HG02610 (cell line): ENCODE results near the gene ICAM5.
"Not testable (repeated sequence)": the region's sequence is repeated elsewhere in the genome, so short reads cannot be mapped to it uniquely, and the experiment has no call there.

Experiments used
- ATAC-seq: cut with Tn5 transposase; IDR thresholded peaks from one replicate; pipeline ENCODE4 v1.9.1; 2021; ENCODE audit warnings: mild to moderate bottlenecking, moderate library complexity; ENCODE audit not compliant: unreplicated experiment

ICAM5 gene

DNA sequence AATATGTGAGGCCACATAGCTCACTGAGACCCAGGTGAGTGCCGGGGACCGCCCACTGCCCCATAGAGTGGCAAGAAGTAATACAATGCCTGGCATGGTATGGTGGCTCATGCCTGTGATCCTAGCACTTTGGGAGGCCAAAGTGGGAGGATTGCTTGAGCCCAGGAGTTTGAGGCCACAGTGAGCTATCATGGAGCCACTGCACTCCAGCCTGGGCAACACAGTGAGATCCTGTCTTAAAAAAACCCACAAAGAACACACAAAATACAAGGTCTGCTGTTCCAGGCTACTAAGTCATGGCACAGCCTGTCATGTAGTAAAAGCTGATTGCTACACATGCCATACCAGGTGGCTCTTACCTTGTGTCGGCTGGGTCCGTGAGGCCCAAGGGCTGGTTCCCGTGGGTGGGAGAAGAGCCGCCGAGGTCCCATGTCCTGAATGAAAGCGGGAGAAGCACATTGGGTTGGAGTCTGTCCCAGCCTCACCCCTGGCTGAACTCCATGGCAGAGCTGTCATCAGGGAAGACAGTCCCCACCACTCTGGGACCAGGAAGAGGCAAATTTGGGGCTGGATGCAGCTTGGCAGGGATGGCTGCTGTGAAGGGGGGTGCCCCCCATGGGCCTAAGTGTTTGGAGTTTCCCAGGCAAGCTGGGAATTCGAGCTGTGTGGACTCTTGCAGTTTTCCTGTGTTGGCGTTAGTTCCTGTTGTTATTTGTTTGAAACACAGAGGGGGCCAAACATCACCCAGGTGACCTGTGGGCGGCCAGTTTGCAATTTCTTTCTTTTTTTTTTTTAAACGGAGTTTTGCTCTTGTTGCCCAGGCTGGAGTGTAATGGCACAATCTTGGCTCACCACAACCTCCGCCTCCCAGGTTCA is 29.3 kb downstream of the ICAM5 start:
- ATAC-seq, result no peak

DNA sequence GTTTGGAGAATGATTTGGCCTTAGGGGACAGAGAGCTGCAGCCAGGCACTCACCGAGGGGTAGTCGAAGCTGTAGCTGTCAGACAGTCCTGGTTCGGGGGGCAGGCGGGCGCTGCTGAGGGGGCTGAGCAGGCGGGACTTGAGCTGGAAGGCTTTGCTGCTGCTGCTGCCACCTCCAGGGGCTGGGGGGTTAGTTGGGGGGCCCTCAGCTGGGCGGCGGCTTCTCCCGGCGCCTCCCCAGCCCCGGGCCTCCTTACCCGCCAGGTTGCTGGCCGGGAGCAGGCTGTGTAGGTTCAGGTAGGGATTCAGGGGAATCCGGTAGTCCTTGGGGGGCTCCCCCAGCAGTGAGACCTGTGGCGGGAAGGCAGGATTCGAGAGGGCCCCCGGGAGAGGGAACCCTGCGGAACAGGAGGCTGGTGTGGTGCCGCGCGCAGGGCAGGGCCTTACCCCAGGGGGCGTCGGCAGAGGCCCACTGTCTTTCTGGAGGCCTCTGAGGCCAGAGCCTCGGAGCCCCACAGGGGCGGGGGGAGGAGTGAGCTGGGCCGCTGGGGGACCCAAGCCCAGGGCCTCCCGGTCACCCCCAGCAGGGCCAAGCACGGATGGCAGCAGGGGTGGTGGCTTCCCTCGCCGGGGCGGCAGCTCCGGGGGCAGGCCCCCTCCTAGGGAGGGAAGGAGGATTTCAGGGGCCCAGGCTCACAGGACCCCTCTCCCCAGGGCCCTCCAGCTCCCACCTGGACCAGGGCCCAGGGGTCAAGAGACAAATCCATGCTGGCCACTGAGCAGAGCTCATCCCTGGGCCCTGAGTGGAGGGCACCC is 31.1 kb downstream of the ICAM5 start:
- ATAC-seq, result no peak

DNA sequence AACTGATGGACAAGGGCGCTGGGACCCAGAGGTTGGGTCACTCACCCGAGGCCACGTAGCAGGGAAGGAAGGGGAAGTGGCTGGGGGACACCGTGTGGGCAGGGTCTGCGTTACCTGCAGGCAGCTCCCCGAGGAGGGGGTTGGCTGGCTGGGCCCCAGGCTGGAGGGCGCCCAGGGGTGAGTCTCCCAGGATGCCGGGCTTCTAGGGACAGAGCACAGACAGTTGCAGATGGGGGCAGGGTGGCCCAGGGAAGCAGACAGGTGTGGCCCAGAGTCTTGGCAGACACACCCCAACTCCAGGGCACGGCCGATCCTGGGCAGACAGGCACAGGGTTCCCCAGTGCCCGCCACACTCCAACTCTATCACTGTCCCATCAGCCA is 31.7 kb downstream of the ICAM5 start:
- no peak for ATAC-seq

DNA sequence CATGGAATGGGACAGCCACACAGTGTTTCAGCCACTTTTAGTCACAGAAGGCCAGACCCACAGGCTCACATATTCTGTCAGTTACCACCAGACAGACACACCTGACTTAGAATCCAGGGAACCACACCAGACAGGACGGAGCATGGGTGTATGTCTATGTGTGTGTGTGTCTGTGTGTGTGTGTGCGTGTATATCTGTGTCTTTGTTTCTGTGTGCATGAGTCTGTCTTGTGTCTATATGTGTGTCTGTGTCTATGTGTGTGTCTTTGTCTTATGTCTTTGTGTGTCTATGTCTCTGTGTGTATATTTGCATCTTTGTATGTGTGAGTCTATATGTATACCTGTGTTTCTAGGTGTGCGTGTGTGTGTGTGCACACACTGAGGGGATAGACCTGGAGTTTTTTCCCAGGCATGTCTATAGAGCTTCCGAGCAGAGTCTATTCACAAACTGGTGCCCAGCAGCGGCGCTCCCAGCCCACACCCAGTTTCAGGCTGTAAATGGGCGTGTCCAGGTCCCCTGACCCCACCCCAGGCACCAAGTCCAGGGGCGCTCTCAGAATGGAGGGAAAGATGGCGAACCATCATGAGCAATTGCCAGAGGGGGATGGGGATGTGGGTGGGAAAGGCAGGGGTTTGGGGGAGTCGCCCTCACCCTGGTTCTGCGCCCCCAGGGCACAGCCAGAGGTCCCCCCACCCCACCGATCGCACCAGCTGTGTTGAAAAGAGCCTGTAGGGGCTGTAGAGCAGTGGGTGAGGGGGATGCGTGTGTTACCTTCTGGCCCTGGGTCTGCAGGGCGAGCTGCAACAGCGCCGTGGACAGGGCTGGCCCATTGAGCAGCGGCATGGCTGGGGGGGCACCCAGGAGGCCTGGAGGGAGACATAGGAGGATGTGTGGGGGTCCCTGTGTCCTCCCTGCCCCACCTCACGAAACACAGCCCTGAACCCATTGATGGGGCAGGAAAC is 32.4 kb downstream of the ICAM5 start:
- no peak for ATAC-seq

DNA sequence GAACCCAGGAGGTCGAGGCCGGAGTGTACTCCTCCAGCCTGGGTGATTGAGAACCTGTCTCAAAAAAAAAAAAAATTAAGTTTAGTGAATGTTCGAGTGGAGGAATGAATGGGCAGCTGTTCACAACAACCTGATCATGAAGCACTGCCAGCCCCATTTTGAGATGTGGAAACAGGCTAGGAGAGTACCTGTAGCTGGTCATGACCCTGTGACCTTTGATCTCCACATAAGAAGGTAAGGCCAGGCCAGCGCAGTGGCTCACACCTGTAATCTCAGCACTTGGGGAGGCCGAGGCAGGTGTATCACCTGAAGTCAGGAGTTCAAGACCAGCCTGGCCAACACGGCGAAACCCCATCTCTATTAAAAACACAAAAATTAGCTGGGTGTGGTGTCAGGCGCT is 36.0 kb downstream of the ICAM5 start:
- no peak for ATAC-seq

DNA sequence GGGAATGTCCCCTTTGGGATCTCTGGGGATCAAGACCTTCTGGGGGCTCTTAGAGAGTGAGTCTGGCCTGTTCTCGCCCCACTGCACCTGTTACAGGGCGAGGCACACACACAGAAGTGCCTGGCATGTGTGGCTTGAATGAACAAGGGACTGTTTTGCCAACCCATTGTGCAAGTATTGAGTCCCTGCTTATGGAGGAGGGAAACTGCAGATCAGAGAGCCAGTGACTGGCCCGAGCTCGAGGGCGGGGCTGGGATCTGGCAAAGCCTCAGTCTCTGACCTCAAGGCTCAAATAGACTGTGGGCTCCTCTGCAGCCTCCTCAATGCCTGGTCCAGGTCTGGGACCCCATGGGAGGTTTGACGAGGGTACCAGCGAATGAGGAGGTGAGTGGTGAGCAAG is 38.0 kb downstream of the ICAM5 start:
- no peak for ATAC-seq

DNA sequence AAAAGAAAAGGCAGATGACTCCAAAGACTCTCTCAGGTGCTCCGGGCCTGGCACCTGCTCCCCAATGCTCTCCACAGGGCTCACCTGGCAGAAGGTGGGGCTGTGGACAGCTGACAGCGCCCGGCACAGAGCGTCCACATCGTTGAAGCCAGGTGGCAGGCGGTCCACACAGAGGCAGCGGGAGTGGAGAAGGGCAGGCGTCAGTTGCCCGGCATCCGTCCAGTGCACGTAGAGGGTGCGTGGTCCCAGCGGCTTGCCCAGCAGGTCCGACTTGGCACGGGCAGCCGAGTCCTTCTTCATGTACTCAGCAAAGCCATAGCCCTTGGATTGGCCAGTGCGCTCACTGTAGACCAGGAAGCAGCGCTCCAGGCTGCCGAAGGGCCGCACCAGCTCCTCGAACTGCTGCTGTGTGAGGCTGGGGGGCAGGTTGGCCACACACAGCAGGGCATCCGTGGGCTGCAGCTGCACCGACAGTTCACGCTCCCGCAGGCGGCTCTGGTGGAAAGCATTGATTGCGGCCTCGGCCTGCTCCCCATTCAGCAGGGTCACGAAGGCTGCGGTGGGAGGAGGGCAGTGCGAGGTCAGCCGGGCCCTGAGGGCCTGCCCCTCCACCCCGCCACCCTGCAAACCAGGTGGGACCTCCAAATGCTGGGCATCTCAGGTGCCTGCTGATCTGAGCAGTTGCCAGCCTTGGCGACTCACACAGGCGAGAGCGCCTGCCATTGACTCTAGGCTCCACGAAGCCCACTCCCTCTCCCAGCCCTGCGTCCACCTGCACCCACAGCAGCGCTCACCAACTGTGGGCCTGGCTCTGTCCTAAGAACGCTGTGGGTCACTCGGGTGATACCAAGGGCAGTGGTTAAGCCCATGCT is 39.0 kb downstream of the ICAM5 start:
- ATAC-seq, result no peak

DNA sequence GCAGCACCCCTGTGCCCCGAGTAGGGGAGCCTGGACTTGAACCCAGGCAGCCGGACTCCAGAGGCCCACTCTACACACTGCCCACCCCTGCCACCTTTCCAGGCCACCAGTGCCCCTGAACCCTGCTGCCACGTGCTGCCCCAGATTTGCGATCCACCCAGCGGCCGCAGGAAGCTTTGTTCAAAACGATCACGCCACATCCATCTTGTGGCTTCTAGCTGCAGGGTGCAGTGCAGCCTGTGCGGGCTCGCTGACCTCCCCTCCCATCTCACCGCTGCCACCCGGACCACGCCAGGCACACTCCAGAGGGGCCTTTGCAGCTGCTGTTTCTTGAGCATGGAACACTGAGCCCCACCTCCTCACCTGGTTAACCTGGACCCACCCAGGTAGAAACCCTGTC is 39.8 kb downstream of the ICAM5 start:
- ATAC-seq, result no peak

DNA sequence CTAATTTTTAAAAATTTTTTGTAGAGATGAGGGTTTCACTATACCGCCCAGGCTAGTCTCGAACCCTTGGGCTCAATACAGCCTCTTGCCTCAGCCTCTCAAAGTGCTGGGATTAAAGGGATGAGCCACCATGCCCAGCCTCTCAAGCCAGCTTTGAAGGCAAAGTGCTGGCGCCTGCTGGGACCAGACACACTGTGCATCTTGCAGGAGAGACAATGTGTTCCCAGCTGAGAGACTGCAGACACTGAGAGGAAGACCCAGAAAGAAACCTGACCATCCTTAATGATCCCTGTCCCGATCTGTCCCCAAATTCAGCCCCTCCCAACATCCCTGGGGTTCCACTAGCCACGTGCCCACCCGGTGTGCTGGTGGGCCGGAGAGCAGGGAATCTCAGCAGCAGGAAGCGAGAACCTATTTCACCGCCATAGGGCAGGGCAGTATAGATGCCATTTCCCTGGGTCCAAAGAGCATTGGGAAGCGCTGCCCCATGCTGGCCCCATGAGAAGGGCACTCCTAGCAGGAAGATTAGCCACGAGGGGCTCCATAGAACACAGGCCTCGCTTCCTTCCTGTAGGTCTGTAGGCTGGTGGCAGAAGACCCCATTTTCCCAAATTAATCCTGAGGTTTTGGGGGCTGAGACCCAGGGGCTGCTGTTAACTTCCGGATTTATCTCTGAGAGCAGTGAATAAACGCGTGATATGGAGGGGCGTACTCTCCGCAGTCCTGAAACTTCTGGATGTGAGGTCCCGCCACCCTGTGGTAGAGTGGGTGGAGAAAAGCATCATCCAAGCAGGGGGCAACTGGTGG is 42.6 kb downstream of the ICAM5 start:
- ATAC-seq, result no peak

DNA sequence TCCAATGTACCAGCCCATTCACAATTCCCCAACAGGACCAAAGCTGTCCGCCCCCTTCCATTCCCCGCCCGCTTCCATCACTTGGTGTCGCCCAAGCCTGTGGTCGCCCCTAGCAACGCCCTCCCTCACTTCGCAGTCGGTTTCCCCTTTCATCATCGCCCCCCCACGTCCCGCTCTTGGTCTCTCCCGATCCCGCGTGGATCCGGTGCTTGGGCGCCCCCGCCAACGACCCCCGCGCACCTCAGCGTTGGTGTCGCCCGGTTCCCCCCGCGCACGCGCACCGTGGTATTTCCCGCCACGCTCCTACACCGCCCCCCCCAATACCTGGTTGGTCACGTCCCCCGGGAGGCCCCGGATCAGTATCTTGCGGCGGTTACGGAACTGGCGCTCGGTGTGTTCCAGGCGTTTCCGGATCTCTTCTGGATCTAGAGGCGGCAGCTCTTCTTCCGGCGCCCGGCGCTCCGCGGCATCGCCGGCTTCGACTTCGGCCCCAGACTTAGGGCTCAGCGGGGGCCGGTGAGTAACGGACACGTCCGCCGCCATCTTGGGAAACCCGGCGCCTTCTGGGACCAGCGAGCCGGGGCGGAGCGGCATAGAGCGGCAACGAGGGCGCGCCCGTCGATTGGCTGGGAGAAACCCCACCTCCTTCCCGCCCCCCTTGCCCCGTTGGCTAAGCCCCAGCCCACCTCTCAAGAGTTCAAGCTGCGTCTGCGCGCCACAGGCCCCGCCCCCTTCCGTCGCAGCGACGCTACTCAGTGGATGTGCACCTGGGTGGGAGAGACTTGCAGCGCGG is 43.4 kb downstream of the ICAM5 start, which contains the start of gene RAVER1:
TSS of gene RAVER1 (minus strand) at position 565 of the 793 bp plus-strand sequence. CDS start at position 543, 22 bp downstream.
- peak; percentile 84 for ATAC-seq

DNA sequence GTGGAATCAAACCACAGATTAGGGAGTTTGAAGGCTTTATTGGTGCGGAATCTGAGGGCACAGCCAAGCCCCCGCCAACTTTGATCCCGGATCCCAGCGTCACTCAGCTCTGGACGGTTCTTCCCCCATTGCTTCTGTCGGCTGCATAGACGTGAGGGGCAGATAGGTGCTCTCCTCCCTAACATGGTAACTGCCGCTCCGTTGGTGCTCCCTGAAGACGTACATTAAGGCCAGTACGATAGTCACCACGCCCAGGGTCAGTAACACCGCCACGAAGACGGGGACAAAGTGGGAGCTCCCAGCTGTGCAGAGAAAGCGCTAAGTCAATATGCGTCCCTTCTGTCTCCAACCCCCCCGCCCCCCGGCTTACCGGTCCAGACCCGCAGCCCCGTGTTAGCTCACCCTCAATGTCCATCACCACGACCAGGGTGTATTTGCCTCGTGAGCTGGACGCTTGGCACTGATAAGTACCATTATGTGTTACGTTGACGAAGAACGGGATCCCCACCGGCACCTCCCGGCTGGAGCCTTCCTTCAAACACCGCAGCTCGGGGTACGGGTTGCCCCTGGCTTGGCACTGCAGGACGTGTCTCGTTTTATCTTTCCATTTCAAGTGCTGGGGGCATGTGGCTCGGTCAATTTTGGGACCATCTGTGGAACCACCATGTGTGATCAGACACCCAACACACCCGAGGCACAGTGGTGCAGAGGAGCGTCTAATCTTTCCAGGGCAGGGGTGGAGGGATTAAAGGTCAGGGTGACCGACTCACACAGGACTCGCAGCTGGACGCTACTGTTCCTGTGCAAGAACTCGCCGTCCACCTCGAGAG is 44.2 kb downstream of the ICAM5 start:
- ATAC-seq, result no peak

DNA sequence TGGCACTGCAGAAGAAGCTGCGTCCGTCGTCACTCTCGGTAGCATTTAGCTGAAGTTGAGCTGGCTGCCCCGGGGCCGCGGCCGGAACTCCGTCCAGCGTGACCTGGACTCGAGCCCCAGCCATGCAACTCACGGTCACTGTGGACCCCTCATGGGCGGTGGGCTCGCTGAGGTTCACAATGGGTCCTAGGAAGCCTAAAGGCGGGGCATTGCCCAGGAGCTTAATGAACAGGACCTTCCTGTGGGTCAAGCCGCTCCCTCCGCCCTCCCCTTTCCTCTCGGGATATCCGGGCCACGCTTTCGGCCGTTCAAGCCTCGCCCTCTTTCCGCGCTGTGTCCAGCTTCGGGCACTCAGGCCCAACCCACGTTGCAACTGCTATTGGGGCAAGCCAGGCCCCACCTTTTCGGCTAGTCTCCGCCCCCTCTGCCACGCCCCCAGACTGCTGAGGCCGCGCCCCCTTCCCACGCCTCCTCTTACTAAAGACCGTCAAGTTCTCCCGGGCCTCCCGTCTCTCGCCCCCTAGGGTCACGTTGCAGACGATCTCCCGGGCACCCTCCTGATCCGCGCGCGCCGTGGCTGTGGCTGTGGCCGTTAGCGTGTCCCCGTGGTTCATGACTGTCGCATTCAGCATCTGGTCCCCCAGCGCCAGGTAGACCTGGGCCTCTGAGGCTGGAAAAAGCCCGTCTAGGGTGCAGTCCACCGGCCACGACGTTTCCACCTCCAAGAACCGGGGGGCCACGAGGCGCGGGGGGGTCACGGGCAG is 45.0 kb downstream of the ICAM5 start:
- ATAC-seq, result no peak

DNA sequence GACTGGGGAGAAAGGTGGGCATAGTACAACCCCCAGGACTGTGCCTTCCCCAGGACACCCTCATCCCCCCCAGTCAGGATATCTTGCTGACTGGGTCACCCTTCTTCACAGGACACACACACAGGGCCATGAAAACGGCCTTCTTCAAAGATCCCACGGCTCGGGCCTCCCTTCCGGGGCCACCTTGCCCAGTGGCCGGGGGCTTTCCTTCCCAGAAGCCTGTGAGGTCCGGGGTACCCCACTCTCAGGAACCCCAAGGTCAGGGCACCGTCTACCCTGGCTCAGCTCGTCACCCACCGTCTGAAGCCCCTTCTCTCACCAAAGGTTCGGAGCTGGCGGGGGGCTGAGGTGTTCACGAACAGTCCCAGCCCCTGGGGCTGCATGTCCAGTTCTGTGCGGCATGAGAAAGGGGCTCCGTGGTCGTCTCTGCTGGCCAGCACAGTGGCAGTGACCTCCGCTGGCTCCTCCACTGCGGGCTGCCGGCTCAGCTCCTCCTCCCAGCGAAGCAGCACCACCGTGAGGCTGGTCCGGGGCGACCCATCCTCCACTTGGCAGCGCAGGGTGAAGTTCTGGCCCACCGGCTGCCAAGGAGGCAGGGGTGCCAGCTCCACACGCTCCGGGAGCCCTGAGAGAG is 45.7 kb downstream of the ICAM5 start:
- ATAC-seq, result no peak

DNA sequence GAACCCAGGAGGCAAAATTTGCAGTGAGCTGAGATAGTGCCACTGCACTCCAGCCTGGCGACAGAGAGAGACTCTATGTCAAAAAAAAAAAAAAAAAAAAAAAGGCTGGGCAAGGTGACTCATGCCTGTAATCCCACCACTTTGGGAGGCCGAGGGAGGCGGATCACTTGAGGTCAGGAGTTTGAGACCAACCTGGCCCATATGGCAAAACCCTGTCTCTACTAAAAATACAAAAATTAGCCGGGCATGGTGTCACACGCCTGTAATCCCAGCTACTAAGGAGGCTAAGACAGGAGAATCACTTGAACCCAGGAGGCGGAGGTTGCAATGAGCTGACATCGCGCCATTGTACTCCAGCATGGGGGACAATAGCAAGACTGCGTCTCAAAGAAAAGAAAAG is 47.0 kb downstream of the ICAM5 start:
- ATAC-seq, result not testable (repeated sequence)

DNA sequence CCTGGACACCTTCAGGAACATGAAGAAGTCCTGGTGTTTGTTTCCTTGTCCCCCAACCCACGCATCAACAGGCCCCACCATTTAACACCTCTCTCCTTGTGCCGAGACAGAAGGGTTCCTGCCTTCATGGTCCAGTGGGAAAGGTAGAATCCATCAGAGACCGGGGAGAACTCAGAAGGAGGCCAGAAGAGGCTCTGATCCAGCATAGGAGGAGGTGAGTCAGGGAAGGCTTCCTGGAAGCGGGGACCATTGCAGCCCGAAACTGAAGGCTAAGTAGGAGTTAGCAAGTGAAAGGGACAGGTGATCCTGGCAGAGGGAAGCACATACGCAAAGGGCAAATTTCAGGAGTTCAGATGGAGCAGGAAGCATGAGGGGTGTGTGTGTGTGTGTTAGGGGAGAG is 49.2 kb downstream of the ICAM5 start:
- no peak for ATAC-seq

DNA sequence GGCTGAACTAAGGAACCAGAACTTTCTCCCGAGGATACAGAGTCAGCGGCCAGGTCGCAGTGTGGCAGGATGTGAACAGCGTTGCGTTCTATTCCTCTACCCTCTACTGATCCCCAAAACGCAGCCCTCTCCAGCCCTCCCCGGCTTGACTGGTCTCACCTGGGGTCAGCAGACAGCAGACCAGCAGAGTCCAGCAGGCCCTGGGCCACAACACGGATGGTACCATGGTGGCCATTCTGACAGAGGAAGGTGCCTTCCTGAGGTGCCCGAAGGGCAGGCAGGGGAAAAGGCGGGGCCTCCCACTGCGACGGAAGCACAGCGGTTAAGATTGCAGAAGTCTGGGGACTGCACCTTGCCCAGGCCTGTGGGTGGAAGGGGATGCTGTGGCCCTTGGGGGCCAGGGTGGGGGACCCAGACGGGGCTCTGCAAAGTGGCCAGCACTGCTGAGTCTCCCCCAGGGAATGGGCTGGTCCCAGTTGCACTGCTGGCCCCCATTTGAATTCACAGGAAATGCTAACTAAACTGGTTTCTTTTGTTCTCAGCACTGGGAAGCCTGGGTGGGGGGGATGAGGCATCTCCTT is 49.7 kb downstream of the ICAM5 start, which contains the start of gene ICAM3:
TSS of gene ICAM3 (minus strand) at position 245 of the 581 bp plus-strand sequence. CDS start at position 235, 10 bp downstream.
- ATAC-seq, result peak; percentile 76
